ENCODE data around the gene JAK3.

DNA sequence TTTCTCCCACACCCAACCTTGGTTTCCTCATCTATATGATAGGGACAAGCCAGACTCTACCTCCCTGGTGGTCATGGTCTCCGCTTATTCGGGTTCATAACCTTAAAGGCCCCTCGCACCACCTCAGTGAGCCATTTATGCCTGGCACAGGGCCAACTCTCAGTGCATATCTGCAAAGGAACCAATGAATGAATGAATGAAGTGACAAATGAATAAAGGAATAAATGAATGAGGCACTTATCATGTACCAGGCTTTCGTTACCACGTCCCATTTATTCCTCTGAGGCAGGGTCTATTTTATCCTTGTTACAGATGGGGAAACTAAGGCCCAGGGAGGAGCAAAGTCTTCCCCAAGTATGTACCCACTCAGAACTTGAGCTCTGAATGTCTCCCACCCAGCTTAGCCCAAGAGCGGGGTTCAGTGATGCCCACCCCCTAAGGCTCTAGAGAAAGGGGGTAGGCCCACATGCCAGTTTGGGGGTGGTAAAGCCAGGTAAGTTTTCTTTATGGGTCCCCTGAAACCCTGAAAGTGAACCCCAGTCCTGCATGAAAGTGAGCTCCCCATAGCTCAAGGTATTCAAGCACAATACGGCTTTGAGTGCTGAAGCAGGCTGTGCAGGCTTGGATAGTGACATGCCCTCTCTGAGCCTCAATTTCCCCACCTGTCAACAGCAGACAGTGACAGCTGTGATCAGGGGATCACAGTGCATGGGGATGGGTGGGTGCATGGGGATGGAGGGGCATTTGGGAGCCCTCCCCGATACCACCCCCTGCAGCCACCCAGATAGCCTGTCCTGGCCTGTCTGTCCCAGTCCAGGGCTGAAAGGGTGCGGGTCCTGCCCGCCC lies 23.5 kb upstream of the JAK3 start:
- TF ChIP-seq POLR2AphosphoS5 (IDR thresholded peaks at IDR 0.05; ENCODE audit: borderline replicate concordance, low read depth, low read length) (no peak), EZH2 (IDR thresholded peaks at IDR 0.05) (no peak), FOXP2 (optimal IDR thresholded peaks at IDR 0.05; ENCODE audit: control extremely low read depth, extremely low read length, insufficient read depth) (no peak)

Measured in SK-N-MC (cell line).